Measurements from ENCODE around the gene SF1. TPM values are rescaled to one million over a fixed set of nuclear protein-coding genes. Genes with fewer than 3 reads are reported as not detected.

Gene SF1
- total and polyA plus RNA-seq, 2 donors (not counting 3 experiments of a cell fraction or from before 2014, with no cell fraction given), result 95.0 to 342 TPM

GRCh38 chr11:64726211-64726641 is 52.1 kb downstream of the SF1 start:
- Histone ChIP-seq H2AFZ (ENCODE audit: low read depth, low read length) (no peak overlapping the region), H3K4me1 (ENCODE audit: control insufficient read depth, extremely low read depth, insufficient read depth, low read length) (no peaks in the 10 kb centered on the region), H3K9me3 (replicated peaks; ENCODE audit: control insufficient read depth, insufficient read depth, low read length) (no peaks in the 10 kb centered on the region), H3K9me1 (replicated peaks; ENCODE audit: control insufficient read depth, extremely low read depth, insufficient read depth, low read length) (no peaks in the 10 kb centered on the region), H4K20me1 (replicated peaks; ENCODE audit: control insufficient read depth, extremely low read depth, insufficient read depth, low read length) (no peaks in the 10 kb centered on the region), H3K36me3 (ENCODE audit: control insufficient read depth in 2 of 2, extremely low read depth in 1 of 2, insufficient read depth in 2 of 2, low read length in 2 of 2) (no peaks in the 10 kb centered on the region), H3K79me2 (ENCODE audit: control insufficient read depth, insufficient read depth, low read length) (no peaks in the 10 kb centered on the region), H3K9ac (replicated peaks; ENCODE audit: extremely low read depth, insufficient read depth, low read length) (no peak overlapping the region), H3K4me2 (ENCODE audit: insufficient read depth, low read length) (no peak overlapping the region), H3K4me3 (replicated peaks in 1 of 3; ENCODE audit: insufficient read depth in 1 of 3, low read depth in 1 of 3, low read length in 3 of 3) (no peak overlapping the region), H3K27ac (ENCODE audit: insufficient read depth, low read depth, low read length) (no peak overlapping the region), H3K27me3 (ENCODE audit: control insufficient read depth in 2 of 2, insufficient read depth in 2 of 2, low read length in 2 of 2) (peaks cover 15 to 16% of the 10 kb centered on the region in 2 experiments)
- TF ChIP-seq, protein P1, sequence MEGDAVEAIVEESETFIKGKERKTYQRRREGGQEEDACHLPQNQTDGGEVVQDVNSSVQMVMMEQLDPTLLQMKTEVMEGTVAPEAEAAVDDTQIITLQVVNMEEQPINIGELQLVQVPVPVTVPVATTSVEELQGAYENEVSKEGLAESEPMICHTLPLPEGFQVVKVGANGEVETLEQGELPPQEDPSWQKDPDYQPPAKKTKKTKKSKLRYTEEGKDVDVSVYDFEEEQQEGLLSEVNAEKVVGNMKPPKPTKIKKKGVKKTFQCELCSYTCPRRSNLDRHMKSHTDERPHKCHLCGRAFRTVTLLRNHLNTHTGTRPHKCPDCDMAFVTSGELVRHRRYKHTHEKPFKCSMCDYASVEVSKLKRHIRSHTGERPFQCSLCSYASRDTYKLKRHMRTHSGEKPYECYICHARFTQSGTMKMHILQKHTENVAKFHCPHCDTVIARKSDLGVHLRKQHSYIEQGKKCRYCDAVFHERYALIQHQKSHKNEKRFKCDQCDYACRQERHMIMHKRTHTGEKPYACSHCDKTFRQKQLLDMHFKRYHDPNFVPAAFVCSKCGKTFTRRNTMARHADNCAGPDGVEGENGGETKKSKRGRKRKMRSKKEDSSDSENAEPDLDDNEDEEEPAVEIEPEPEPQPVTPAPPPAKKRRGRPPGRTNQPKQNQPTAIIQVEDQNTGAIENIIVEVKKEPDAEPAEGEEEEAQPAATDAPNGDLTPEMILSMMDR (IDR thresholded peaks at IDR 0.05; ENCODE audit: extremely low read depth in 1 of 2, insufficient read depth in 1 of 2, low read depth in 1 of 2, low read length in 2 of 2), result no peak
- TF ChIP-seq JUN (IDR thresholded peaks at IDR 0.05; ENCODE audit: borderline replicate concordance, insufficient read depth, insufficient read length, low read depth) (no peak), FOS (IDR thresholded peaks at IDR 0.05; ENCODE audit: borderline replicate concordance, insufficient read depth, low read length) (no peak)
- BruUV-seq (replicated peaks), result no TSS peak
- intact Hi-C loops (cut with micrococcal nuclease), result no loop called here
- ChIA-PET CTCF (interaction anchor here (0.8 to 2.5 kb wide), 3 partner anchors 13 to 38 kb away, joined by 3 to 14 read pairs (median 14); no protein-coding TSS in a partner anchor), POLR2A (no interaction called here)
- DNase-seq (ENCODE audit: low read depth, low spot score), result no peak
- dilution Hi-C loops (cut with MboI; ENCODE audit: extremely low pct_ligation_motif_present, low sequenced_read_pairs), result no loop called here
- no peak for FAIRE-seq

DNA sequence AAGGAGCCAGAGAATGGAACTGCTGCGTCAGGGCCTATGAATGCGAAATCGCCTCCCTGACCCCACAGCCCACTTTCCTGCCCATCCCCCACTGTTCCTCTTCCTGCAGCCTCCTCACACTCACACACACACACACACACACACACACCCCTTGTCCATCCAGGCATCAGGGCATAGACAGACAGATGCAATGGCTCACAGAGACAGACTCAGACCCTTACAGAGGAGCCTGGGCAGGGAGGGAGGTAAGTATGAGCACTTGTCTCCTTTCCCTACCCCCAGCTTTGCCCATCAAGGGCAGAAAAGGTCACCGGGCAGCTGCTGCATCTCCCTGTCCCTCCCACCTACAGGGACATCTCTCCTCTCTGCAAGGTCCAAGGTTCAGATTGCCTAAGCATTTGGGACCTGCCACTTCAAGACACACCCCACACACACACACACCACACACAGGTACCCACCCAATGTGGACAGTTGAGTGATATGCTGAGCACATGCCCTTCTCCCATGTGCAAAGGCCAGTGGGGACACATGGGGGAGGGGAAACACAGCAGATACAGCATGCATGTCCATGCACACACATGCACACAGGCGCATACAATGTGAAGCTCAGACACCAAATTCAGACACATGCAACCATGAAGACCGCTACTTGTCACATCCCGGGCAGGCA is 53.3 kb downstream of the SF1 start:
- Histone ChIP-seq H2AFZ (ENCODE audit: low read depth, low read length) (no peak overlapping the region), H3K79me2 (ENCODE audit: control insufficient read depth, insufficient read depth, low read length) (no peaks in the 10 kb centered on the region), H3K4me2 (ENCODE audit: insufficient read depth, low read length) (no peak overlapping the region), H3K9me3 (replicated peaks; ENCODE audit: control insufficient read depth, insufficient read depth, low read length) (no peaks in the 10 kb centered on the region), H3K27me3 (ENCODE audit: control insufficient read depth in 2 of 2, insufficient read depth in 2 of 2, low read length in 2 of 2) (peaks cover 12 to 15% of the 10 kb centered on the region in 2 experiments), H3K4me3 (replicated peaks in 1 of 3; ENCODE audit: insufficient read depth in 1 of 3, low read depth in 1 of 3, low read length in 3 of 3) (no peak overlapping the region), H4K20me1 (replicated peaks; ENCODE audit: control insufficient read depth, extremely low read depth, insufficient read depth, low read length) (no peaks in the 10 kb centered on the region), H3K36me3 (ENCODE audit: control insufficient read depth in 2 of 2, extremely low read depth in 1 of 2, insufficient read depth in 2 of 2, low read length in 2 of 2) (no peaks in the 10 kb centered on the region), H3K27ac (ENCODE audit: insufficient read depth, low read depth, low read length) (no peak overlapping the region), H3K9me1 (replicated peaks; ENCODE audit: control insufficient read depth, extremely low read depth, insufficient read depth, low read length) (no peaks in the 10 kb centered on the region), H3K4me1 (ENCODE audit: control insufficient read depth, extremely low read depth, insufficient read depth, low read length) (no peaks in the 10 kb centered on the region), H3K9ac (replicated peaks; ENCODE audit: extremely low read depth, insufficient read depth, low read length) (no peak overlapping the region)
- DNase-seq (ENCODE audit: low read depth, low spot score) (no peak), FAIRE-seq (no peak)
- CTCF ChIA-PET, result interaction anchor here (0.6 to 2.4 kb wide), 4 partner anchors 14 to 36 kb away, joined by 3 to 14 read pairs (median 4); no protein-coding TSS in a partner anchor
- intact Hi-C loops (cut with micrococcal nuclease), result no loop called here
- TF ChIP-seq MYC (IDR thresholded peaks at IDR 0.05; ENCODE audit: low read depth, low read length), result no peak
- no peak for TF ChIP-seq FOS (IDR thresholded peaks at IDR 0.05; ENCODE audit: borderline replicate concordance, insufficient read depth, low read length)
- TF ChIP-seq POLR2AphosphoS5 (IDR thresholded peaks at IDR 0.05; ENCODE audit: insufficient read depth, low read depth, low read length), result no peak
- dilution Hi-C loops (cut with MboI; ENCODE audit: extremely low pct_ligation_motif_present, low sequenced_read_pairs), result no loop called here
- POLR2A ChIA-PET, result no interaction called here
- BruUV-seq (replicated peaks), result no TSS peak

All from endothelial cell of umbilical vein (primary cell).